CD1c-positive myeloid dendritic cell (primary cell): Measurements from ENCODE around the gene KDM5B.

ENCODE experiments used
- DNase-seq: peaks from one replicate; pipeline ENCODE4 v3.0.0-alpha.2; 2016; ENCODE audit errors: extremely low spot score

KDM5B gene

GRCh38 chr1:202685641-202686040, 122.6 kb downstream of the KDM5B start:
- DNase-seq: no peak

GRCh38 chr1:202684716-202685115, 123.5 kb downstream of the KDM5B start:
- DNase-seq: no peak

- no peak for DNase-seq
Measured at GRCh38 chr1:202683029-202683428, 125.2 kb downstream of the KDM5B start.

- no peak for DNase-seq
Measured at GRCh38 chr1:202682477-202682876, 125.7 kb downstream of the KDM5B start.

- DNase-seq: no peak
Measured at GRCh38 chr1:202681736-202682420, 126.3 kb downstream of the KDM5B start.

- DNase-seq: no peak
Measured at GRCh38 chr1:202680586-202681352, 127.5 kb downstream of the KDM5B start.

- no peak for DNase-seq
Measured at GRCh38 chr1:202679406-202680177, 128.6 kb downstream of the KDM5B start.

- no peak for DNase-seq
Measured at GRCh38 chr1:202677433-202677832, 130.8 kb downstream of the KDM5B start.
